ENCODE measurements around the gene ATXN1. TPM values are rescaled to one million over a fixed set of nuclear protein-coding genes. Genes with fewer than 3 reads are reported as not detected.
"Not testable (repeated sequence)": the region's sequence is repeated elsewhere in the genome, so short reads cannot be mapped to it uniquely, and the experiment has no call there.

ATXN1 gene
- total RNA-seq, 1 donor from 2014 or later, result 33.7 TPM

DNA sequence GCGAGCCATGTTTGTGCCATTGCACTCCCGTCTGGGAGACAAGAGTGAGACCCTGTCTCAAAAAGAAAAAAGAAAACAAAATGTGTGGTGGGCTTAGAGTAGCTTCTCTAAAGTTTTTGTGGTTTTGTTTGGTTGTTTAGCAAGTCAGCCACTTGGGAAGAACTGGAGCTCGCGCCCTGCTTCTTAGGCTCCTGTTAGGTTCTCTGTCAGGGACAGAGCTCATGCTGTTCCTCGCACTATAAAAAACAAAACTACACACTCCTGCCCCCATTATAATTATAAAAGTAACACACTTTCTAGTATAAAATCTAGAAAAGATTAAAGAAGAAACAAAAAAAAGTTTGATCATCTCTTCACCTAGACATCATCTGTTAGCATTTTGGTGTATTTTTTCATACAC lies 489.8 kb downstream of the ATXN1 start:
- Mint-ChIP-seq H3K27me3 (peaks cover 4% of the 10 kb centered on the region), H3K4me1 (ENCODE audit: unreplicated experiment) (peaks cover 7% of the 10 kb centered on the region), H3K36me3 (no peaks in the 10 kb centered on the region), H3K4me3 (no peak overlapping the region), H3K27ac (no peak overlapping the region), H3K9me3 (no peaks in the 10 kb centered on the region)
- no peak for DNase-seq (ENCODE audit: extremely low spot score, unreplicated experiment)
- TF ChIP-seq, protein P1, sequence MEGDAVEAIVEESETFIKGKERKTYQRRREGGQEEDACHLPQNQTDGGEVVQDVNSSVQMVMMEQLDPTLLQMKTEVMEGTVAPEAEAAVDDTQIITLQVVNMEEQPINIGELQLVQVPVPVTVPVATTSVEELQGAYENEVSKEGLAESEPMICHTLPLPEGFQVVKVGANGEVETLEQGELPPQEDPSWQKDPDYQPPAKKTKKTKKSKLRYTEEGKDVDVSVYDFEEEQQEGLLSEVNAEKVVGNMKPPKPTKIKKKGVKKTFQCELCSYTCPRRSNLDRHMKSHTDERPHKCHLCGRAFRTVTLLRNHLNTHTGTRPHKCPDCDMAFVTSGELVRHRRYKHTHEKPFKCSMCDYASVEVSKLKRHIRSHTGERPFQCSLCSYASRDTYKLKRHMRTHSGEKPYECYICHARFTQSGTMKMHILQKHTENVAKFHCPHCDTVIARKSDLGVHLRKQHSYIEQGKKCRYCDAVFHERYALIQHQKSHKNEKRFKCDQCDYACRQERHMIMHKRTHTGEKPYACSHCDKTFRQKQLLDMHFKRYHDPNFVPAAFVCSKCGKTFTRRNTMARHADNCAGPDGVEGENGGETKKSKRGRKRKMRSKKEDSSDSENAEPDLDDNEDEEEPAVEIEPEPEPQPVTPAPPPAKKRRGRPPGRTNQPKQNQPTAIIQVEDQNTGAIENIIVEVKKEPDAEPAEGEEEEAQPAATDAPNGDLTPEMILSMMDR (conservative IDR thresholded peaks at IDR 0.05), result no peak

DNA sequence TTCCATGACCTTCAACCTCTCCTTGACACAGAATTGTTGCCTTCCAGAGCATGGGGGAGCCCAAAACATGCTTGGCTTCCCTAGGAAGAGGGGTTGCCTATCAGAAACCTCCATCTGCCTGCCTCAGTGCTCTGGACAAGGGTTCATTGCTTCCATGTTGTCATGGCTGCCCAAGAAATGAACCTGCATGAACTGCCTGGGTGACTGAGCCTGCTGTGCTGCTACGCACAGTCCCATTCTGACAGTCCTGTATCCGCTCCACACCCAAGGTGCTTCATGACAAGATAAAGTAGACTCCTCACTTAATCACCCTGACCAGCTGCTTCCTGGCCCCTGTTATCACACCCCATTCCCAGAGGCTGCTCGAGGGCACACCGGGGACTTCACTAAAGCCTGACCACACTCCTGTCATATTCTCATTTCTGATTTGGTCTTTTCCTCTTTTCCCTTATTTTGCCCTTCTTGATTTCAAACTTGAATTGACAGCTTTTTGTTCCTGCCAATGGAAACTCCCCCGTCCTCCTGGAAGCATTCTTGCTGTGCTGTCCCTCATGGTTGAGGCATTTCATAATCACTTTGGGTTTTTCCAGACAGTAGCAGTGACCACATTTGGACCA lies 491.0 kb downstream of the ATXN1 start:
- H3K4me3 Mint-ChIP-seq, result no peak overlapping the region
- H3K27me3 Mint-ChIP-seq, result peaks cover 4% of the 10 kb centered on the region
- H3K36me3 Mint-ChIP-seq, result no peaks in the 10 kb centered on the region
- H3K27ac Mint-ChIP-seq, result no peak overlapping the region
- TF ChIP-seq, protein P1 (conservative IDR thresholded peaks at IDR 0.05), result no peak
- DNase-seq (ENCODE audit: extremely low spot score, unreplicated experiment), result no peak
- peaks cover 6% of the 10 kb centered on the region for H3K4me1 Mint-ChIP-seq (ENCODE audit: unreplicated experiment)
- H3K9me3 Mint-ChIP-seq, result no peaks in the 10 kb centered on the region

DNA sequence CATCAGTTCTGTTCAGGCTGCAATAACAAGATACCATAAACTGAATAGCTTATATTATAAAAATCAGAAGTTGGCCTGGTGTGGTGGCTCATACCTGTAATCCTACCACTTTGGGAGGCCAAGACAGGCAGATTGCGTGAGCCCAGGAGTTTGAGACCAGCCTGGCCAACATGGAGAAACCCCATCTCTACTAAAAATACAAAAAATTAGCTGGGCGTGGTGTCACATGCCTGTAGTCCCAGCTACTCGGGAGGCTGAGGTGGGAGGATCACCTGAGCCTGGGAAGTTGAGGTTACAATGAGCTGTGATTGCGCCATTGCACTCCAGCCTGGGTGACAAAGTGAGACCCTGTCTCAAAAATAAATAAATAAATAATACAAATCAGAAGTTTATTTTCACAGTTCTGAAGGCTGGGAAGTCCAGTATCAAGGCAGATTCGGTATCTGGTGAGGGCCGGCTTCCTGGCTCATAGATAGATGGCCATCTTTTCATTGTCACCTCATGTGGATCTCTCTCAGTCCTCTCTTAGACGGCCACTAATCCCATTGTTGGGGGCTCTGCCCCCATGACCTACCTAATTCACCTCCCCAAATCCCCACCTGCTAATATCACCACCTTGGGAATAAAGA lies 491.7 kb downstream of the ATXN1 start:
- H3K36me3 Mint-ChIP-seq; H3K4me3 Mint-ChIP-seq; H3K27me3 Mint-ChIP-seq; H3K4me1 Mint-ChIP-seq (ENCODE audit: unreplicated experiment); H3K9me3 Mint-ChIP-seq; H3K27ac Mint-ChIP-seq; DNase-seq (ENCODE audit: extremely low spot score, unreplicated experiment): not testable (repeated sequence)

DNA sequence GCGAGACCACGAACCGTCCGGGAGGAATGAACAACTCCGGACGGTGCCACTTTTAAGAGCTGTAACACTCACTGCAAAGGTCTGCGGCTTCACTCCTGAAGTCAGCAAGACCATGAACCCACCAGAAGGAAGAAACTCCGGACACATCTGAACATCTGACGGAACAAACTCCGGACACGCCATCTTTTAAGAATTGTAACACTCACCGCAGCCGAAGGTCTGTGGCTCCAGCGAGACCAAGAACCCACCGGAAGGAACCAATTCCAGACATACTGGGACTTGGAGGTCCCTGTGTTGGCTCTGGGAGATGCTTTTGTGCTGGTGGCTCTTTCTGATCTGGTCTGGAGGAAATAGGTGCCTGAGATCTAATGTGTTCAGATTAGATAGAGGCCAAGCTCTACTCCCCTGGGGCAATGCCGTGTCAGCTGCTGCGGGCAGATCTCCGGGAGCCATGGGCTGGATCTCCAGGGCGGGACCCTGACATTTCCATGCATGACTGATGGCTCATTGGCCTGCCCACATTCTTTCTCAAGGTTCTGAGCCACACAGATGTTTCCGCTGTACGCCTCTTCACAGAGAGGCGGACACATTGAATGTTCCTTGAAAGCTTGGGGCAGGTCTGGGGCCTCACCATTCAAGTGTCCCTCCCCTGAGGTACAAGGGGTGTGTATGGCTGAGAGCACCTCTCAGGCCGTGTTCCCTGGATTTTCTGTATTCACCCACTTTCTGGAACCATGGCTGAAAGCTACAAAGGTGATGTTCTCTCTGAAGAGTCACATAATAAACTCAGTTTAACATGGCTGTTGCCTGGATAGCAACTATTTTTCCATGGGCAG lies 493.6 kb downstream of the ATXN1 start:
- H3K9me3 Mint-ChIP-seq, result no peaks in the 10 kb centered on the region
- H3K27me3 Mint-ChIP-seq, result peaks cover 4% of the 10 kb centered on the region
- no peak overlapping the region for H3K27ac Mint-ChIP-seq
- no peak overlapping the region for H3K4me3 Mint-ChIP-seq
- no peak for DNase-seq (ENCODE audit: extremely low spot score, unreplicated experiment)
- TF ChIP-seq, protein P1 (conservative IDR thresholded peaks at IDR 0.05), result no peak
- no peaks in the 10 kb centered on the region for H3K36me3 Mint-ChIP-seq
- peaks cover under 1% of the 10 kb centered on the region for H3K4me1 Mint-ChIP-seq (ENCODE audit: unreplicated experiment)

DNA sequence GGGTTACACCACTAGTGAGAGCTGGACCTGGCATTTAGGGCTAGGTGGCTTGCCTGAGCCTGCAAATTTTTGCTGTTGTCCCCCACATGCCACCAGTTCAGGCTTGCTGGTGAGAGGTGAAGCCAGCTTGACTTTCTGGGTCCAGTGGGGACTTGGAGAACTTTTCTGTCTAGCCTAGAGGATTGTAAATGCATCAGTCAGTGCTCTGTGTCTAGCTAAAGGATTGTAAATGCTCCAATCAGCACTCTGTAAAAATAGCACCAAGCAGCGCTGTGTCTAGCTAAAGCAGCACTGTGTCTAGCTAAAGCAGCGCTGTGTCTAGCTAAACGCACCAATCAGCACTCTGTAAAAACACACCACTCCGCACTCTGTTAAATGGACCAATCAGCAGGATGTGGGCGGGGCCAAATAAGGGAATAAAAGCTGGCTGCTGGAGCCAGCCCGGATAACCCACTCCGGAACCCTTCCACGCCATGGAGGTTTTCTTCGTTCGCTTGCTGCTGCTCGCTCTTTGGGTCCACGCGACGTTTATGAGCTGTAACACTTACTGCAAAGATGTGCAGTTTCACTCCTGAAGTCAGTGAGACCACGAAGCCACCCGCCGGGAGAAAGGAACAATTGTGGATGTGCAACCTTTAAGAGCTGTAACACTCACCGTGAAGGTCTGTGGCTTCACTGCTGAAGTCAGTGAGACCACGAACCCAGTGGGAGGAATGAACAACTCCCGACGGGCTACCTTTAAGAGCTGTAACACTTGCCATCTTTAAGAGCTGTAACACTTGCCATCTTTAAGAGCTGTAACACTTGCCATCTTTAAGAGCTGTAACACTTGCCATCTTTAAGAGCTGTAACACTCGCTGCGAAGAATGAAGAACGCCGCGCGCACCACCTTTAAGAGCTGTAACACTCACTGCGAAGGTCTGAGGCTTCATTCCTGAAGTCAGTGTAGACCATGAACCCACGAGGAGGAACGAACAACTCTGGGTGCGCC lies 495.6 kb downstream of the ATXN1 start:
- Mint-ChIP-seq H3K36me3 (no peaks in the 10 kb centered on the region), H3K4me3 (no peak overlapping the region), H3K27me3 (peaks cover 4% of the 10 kb centered on the region), H3K4me1 (ENCODE audit: unreplicated experiment) (no peaks in the 10 kb centered on the region), H3K9me3 (no peaks in the 10 kb centered on the region), H3K27ac (no peak overlapping the region)
- no peak for DNase-seq (ENCODE audit: extremely low spot score, unreplicated experiment)
- TF ChIP-seq, protein P1 (conservative IDR thresholded peaks at IDR 0.05), result no peak
